ENCODE data around the gene SENP6. TPM values are rescaled to one million over a fixed set of nuclear protein-coding genes. Genes with fewer than 3 reads are reported as not detected.

The SENP6 gene
- total and polyA plus RNA-seq, 2 donors from 2014 or later, result 28.8 to 99.3 TPM

DNA sequence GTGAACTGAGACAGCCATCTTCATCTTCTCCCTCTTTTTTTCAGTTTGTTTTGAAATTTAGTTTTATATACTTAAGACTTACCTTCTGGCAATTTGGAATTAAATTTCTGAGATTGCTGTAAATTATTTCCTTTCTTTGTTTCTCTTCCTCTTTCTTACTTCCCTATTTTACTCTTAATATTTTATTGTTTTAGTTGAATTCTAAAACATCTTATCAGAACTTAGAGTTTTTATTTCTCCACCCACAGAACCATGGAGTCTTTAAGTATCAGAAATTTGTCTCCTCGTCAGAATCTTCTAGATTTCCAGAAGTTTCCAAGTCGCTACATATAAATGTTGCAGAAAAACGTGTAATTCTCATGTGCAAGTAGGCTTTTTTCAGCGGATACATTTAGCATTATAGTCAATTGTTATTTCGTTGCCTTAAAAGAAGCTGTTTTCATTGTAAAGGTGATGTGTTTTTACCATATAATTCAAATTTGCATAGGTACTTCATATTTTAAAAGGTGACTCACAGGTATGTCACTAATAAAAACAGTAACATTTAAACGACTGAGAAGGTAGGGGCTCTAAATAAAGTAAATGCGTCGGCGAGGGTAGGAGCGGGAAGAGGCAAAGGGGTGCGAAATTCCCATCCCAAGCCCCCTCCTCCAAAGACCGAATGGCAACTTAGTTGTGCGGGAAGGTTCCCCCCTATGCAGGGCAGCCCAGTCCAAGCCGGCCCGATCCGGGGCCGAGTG is 146.5 kb downstream of the SENP6 start:
- TF ChIP-seq CTCF (IDR thresholded peaks at IDR 0.05; ENCODE audit: borderline replicate concordance, extremely low read depth, insufficient read depth), result no peak
- Histone ChIP-seq H3K27me3 (ENCODE audit: control insufficient read depth, insufficient read depth, low read length) (no peaks in the 10 kb centered on the region), H3K27ac (ENCODE audit: low read depth in 2 of 2, low read length in 2 of 2) (peak overlapping the region; percentile 83 to 96), H3K4me1 (ENCODE audit: control insufficient read depth in 2 of 3, insufficient read depth in 2 of 3, low read depth in 1 of 3, low read length in 3 of 3) (peaks cover 0 to 8% (median 3%) of the 10 kb centered on the region in 3 donors), H3K9ac (ENCODE audit: low read length in 3 of 3) (peak overlapping the region; percentile 52 to 96 (median 76)), H3K4me3 (ENCODE audit: low read length in 3 of 3) (peak overlapping the region; percentile 56 to 85 (median 69)), H3K9me3 (ENCODE audit: control insufficient read depth in 2 of 3, insufficient read depth in 1 of 3, low read length in 3 of 3) (no peaks in the 10 kb centered on the region), H3K36me3 (ENCODE audit: control insufficient read depth in 2 of 3, insufficient read depth in 3 of 3, low read length in 3 of 3) (no peaks in the 10 kb centered on the region)
- FAIRE-seq (peak; percentile 21), DNase-seq (no peak)
- intact Hi-C loops (cut with DNase I), result no loop called here

GRCh38 chr6:75748743-75749538 is 147.3 kb downstream of the SENP6 start, which contains the start of gene MYO6:
TSS of gene MYO6 (plus strand) at chr6:75749239. CDS start at chr6:75817548, 68,309 bp downstream.
- Histone ChIP-seq H3K27me3 (ENCODE audit: control insufficient read depth, insufficient read depth, low read length) (no peaks in the 10 kb centered on the region), H3K4me1 (ENCODE audit: control insufficient read depth in 2 of 3, insufficient read depth in 2 of 3, low read depth in 1 of 3, low read length in 3 of 3) (peaks cover 2 to 11% (median 3%) of the 10 kb centered on the region in 3 donors), H3K27ac (ENCODE audit: low read depth in 2 of 2, low read length in 2 of 2) (peak within 1 kb of the TSS; percentile 94 to 96), H3K4me3 (ENCODE audit: low read length in 3 of 3) (peak within 1 kb of the TSS; percentile 69 to 98 (median 85)), H3K9me3 (ENCODE audit: control insufficient read depth in 2 of 3, insufficient read depth in 1 of 3, low read length in 3 of 3) (no peaks in the 10 kb centered on the region), H3K36me3 (ENCODE audit: control insufficient read depth in 2 of 3, insufficient read depth in 3 of 3, low read length in 3 of 3) (no peaks in the 10 kb centered on the region), H3K9ac (ENCODE audit: low read length in 3 of 3) (peak within 1 kb of the TSS; percentile 52 to 96 (median 76))
- peak; percentile 79 to 92 (median 86) for DNase-seq
- intact Hi-C loops (cut with DNase I), result no loop called here
- TF ChIP-seq CTCF (IDR thresholded peaks at IDR 0.05; ENCODE audit: borderline replicate concordance, extremely low read depth, insufficient read depth), result no peak
- no peak for FAIRE-seq

DNA sequence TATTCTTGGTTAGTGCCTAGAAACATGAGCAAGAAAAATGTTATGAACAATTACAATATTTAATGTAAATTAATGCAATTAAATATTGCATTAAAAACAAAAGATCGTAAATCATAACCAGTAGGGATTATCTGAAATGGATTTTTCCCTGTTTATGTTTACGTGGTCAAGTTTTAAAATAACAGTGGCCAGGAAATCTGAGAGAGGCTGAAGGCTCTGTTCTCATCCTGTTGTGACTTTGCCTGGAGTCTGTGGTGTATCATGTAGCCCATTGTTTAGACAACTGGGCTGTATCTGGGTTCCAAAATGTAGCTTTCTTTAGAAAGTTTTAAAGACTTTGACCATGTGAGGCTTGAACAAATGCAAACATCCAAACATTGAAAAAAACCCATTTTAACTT is 149.8 kb downstream of the SENP6 start:
- Histone ChIP-seq H3K9ac (ENCODE audit: low read length in 3 of 3) (no peak overlapping the region), H3K27me3 (ENCODE audit: control insufficient read depth, insufficient read depth, low read length) (no peaks in the 10 kb centered on the region), H3K27ac (ENCODE audit: low read depth in 2 of 2, low read length in 2 of 2) (peak overlapping the region; percentile 41 to 47), H3K9me3 (ENCODE audit: control insufficient read depth in 2 of 3, insufficient read depth in 1 of 3, low read length in 3 of 3) (no peaks in the 10 kb centered on the region), H3K4me1 (ENCODE audit: control insufficient read depth in 2 of 3, insufficient read depth in 2 of 3, low read depth in 1 of 3, low read length in 3 of 3) (peaks cover 2 to 11% (median 3%) of the 10 kb centered on the region in 3 donors), H3K36me3 (ENCODE audit: control insufficient read depth in 2 of 3, insufficient read depth in 3 of 3, low read length in 3 of 3) (no peaks in the 10 kb centered on the region), H3K4me3 (ENCODE audit: low read length in 3 of 3) (peak overlapping the region; percentile 34 to 98 (median 69))
- DNase-seq, result peak in 2 of 5 donors; percentile 19 to 33
- TF ChIP-seq CTCF (IDR thresholded peaks at IDR 0.05; ENCODE audit: borderline replicate concordance, extremely low read depth, insufficient read depth), result no peak
- no peak for FAIRE-seq
- intact Hi-C loops (cut with DNase I), result no loop called here

All from kidney (tissue), 14 donors.